K562 (cell line): ENCODE data around the gene SH3BP4. TPM values are rescaled to one million over a fixed set of nuclear protein-coding genes. Genes with fewer than 3 reads are reported as not detected.

ENCODE experiments used
- ATAC-seq: fragments of 200-7000 bp; cut with Tn5 transposase; 3 replicates; pipeline ENCODE4 v1.9.1; 2020; ENCODE audit warnings: moderate library complexity
- BruUV-seq: library from RNA; stranded (reverse); fragments of 400-500 nt; replicated peaks from 2 replicates; lab custom pipeline; 2021; lab: Mats Ljungman, UMichigan
- CTCF ChIA-PET: fragments of 300-600 bp; formaldehyde crosslinking; extraction: SDS; loops from one replicate; lab custom pipeline; 2021; ENCODE audit warnings: low intra/inter-chr PET ratio; lab: Yijun Ruan, JAX
- POLR2A ChIA-PET: fragments of 300-600, 350-650 bp; sonication (Branson Sonifier 250); formaldehyde crosslinking; extraction: SDS; loops from one replicate; lab custom pipeline; 2021; ENCODE audit warnings: antibody characterized with exemption, inconsistent platforms; lab: Yijun Ruan, JAX
- DNase-seq, 4 experiments: peaks; one replicate each; pipeline versions ENCODE4 v3.0.0 to v3.0.0-alpha.2; 2011 to 2018; ENCODE audit warnings: low spot score in 3 of 4, mixed read lengths in 3 of 4; ENCODE audit errors: extremely low read depth in 1 of 4
- FAIRE-seq: peaks from 2 replicates; lab custom pipeline; 2011; peaks lifted over from hg19 to GRCh38; lab: Jason Lieb, UNC
- H2AFZ ChIP-seq: 2 replicates; pipeline ENCODE4 v1.6.0; 2011; ENCODE audit warnings: low read depth, low read length, control low read depth, inconsistent platforms
- H3K27ac ChIP-seq: fragments of 200-600 bp; 3 replicates; pipeline ENCODE4 v1.8.0; 2011; ENCODE audit warnings: low read depth, mild to moderate bottlenecking, control low read depth, inconsistent platforms, low read length, moderate library complexity, mixed read lengths; ENCODE audit errors: extremely low read depth
- H3K27me3 ChIP-seq, 2 experiments: fragments of 300-600 bp in 1 of 2; 2 replicates in 1 of 2; 3 replicates in 1 of 2; pipeline versions ENCODE4 v1.6.0 to v1.8.0; 2011; ENCODE audit warnings: inconsistent platforms in 2 of 2, low read length in 2 of 2, mild to moderate bottlenecking in 1 of 2, mixed read lengths in 1 of 2, moderate library complexity in 1 of 2; ENCODE audit not compliant: control insufficient read depth in 2 of 2, insufficient read depth in 2 of 2
- H3K36me3 ChIP-seq: fragments of 300-600 bp; 3 replicates; pipeline ENCODE4 v1.8.0; 2011; ENCODE audit warnings: mild to moderate bottlenecking, low read length, inconsistent platforms; ENCODE audit not compliant: control insufficient read depth, insufficient read depth
- H3K4me1 ChIP-seq, 2 experiments: fragments of 200-600 bp in 1 of 2; replicated peaks in 1 of 2; 2 replicates in 1 of 2; 3 replicates in 1 of 2; pipeline versions ENCODE4 v1.5.1 to v1.8.0; 2011; ENCODE audit warnings: inconsistent platforms in 2 of 2, low read length in 2 of 2, mild to moderate bottlenecking in 1 of 2, mixed read lengths in 1 of 2, moderate library complexity in 1 of 2; ENCODE audit not compliant: control insufficient read depth in 2 of 2, insufficient read depth in 2 of 2
- H3K4me2 ChIP-seq: 2 replicates; pipeline ENCODE4 v1.6.1; 2011; ENCODE audit warnings: low read length, control low read depth, inconsistent platforms, mixed read lengths; ENCODE audit not compliant: insufficient read depth
- H3K4me3 ChIP-seq: fragments of 200-600 bp; sonication (generic), shearing (Covaris generic); 2 replicates; pipeline ENCODE4 v1.5.1; 2016; ENCODE audit warnings: control low read depth, inconsistent platforms
- H3K79me2 ChIP-seq: fragments of 200-600 bp; 3 replicates; pipeline ENCODE4 v1.8.0; 2011; ENCODE audit warnings: low read length, inconsistent platforms; ENCODE audit not compliant: control insufficient read depth, insufficient read depth
- H3K9ac ChIP-seq, 2 experiments: 2 replicates each; pipeline versions ENCODE4 v1.6.0 to v1.6.1; 2011; ENCODE audit warnings: low read depth in 2 of 2, low read length in 2 of 2, control low read depth in 1 of 2, inconsistent platforms in 1 of 2, mild to moderate bottlenecking in 1 of 2, mixed read lengths in 1 of 2; ENCODE audit not compliant: insufficient read depth in 1 of 2
- H3K9me1 ChIP-seq: one replicate; pipeline ENCODE4 v1.6.0; 2011; ENCODE audit warnings: inconsistent platforms, mild to moderate bottlenecking, low read length, moderate library complexity; ENCODE audit not compliant: control insufficient read depth, insufficient read depth
- H3K9me3 ChIP-seq: replicated peaks from 2 replicates; pipeline ENCODE4 v1.5.1; 2011; ENCODE audit warnings: low read depth, low read length, inconsistent platforms; ENCODE audit not compliant: control insufficient read depth, insufficient read depth
- H4K20me1 ChIP-seq: replicated peaks from 2 replicates; pipeline ENCODE4 v1.6.1; 2011; ENCODE audit warnings: low read length, inconsistent platforms, mixed read lengths; ENCODE audit not compliant: control insufficient read depth, insufficient read depth
- ELF1 ChIP-seq: fragments of 200-800 bp; sonication (Bioruptor generic); IDR thresholded peaks from 2 replicates; pipeline ENCODE4 v1.6.1; 2016; ENCODE audit warnings: missing genetic modification characterization, missing compliant biosample characterization
- FOXJ3 ChIP-seq: sonication (generic); formaldehyde crosslinking; IDR thresholded peaks from 2 replicates; pipeline ENCODE4 v1.4.0; 2020; ENCODE audit warnings: mild to moderate bottlenecking, missing genetic modification reagents
- HMG20A ChIP-seq: fragments of 450-650 bp; formaldehyde crosslinking; conservative IDR thresholded peaks from 2 replicates; pipeline ENCODE4 v1.4.0; 2020; ENCODE audit warnings: mild to moderate bottlenecking, mixed read lengths
- MBD2 ChIP-seq: sonication (generic); IDR thresholded peaks from 2 replicates; pipeline ENCODE4 v1.6.1; 2016; ENCODE audit warnings: low read depth, borderline replicate concordance
- NR1H2 ChIP-seq: sonication (generic); formaldehyde crosslinking; IDR thresholded peaks from 2 replicates; pipeline ENCODE4 v1.4.0; 2020; ENCODE audit warnings: mild to moderate bottlenecking, missing genetic modification reagents
- POLR3A ChIP-seq: IDR thresholded peaks from 2 replicates; pipeline ENCODE4 v1.6.1; 2011; ENCODE audit warnings: borderline replicate concordance, mild to moderate bottlenecking, moderate library complexity; ENCODE audit not compliant: insufficient read length, insufficient read depth; ENCODE audit errors: extremely low read depth
- RAD21 ChIP-seq, 2 experiments: fragments of 250-450 bp in 1 of 2; fragments of 450-650 bp in 1 of 2; sonication (Bioruptor Pico) in 1 of 2; formaldehyde crosslinking in 1 of 2; IDR thresholded peaks in 1 of 2; conservative IDR thresholded peaks in 1 of 2; 2 replicates each; pipeline versions ENCODE4 v1.4.0 to v1.8.0; 2020 to 2022; ENCODE audit warnings: mild to moderate bottlenecking in 2 of 2, moderate library complexity in 1 of 2
- RBM14 ChIP-seq: fragments of 200-400 bp; formaldehyde crosslinking; IDR thresholded peaks from 2 replicates; pipeline ENCODE4 v1.6.1; 2018; ENCODE audit warnings: low read depth, mild to moderate bottlenecking, low read length, moderate library complexity, borderline replicate concordance; ENCODE audit not compliant: insufficient read depth
- TARDBP ChIP-seq: fragments of 450-650 bp; IDR thresholded peaks from 2 replicates; pipeline ENCODE4 v1.6.1; 2016
- THRB ChIP-seq: fragments of 450-650 bp; formaldehyde crosslinking; conservative IDR thresholded peaks from 2 replicates; pipeline ENCODE4 v1.4.0; 2022; ENCODE audit warnings: mild to moderate bottlenecking, missing genetic modification characterization
- ZBTB34 ChIP-seq: fragments of 250-450 bp; sonication (Bioruptor Pico); IDR thresholded peaks from 2 replicates; pipeline ENCODE4 v1.8.0; 2021; ENCODE audit warnings: mild to moderate bottlenecking, moderate library complexity
- ZNF561 ChIP-seq: fragments of 450-650 bp; formaldehyde crosslinking; conservative IDR thresholded peaks from 2 replicates; pipeline ENCODE4 v1.4.0; 2020; ENCODE audit warnings: mild to moderate bottlenecking, moderate library complexity
- ZNF77 ChIP-seq: fragments of 250-450 bp; sonication (Bioruptor Pico); IDR thresholded peaks from 2 replicates; pipeline ENCODE4 v1.5.0; 2020
- WGBS: fragments of 100-300 bp; shearing (Covaris generic); methylation state at CpG from one replicate; pipeline ENCODE4 v1.1.6; 2016; ENCODE audit warnings: low coverage, mixed read lengths; ENCODE audit not compliant: insufficient coverage; ENCODE audit errors: missing lambda C conversion rate; 5-methylcytosine and 5-hydroxymethylcytosine counted together
- in situ Hi-C: fragments of 300-500 bp; cut with MboI; formaldehyde crosslinking; loops from 4 replicates; pipeline ENCODE4 v1.15.0; 2018; ENCODE audit warnings: inconsistent platforms, mixed read lengths
- intact Hi-C: fragments of 100-400 bp; cut with micrococcal nuclease; formaldehyde crosslinking; loops from 2 replicates; pipeline ENCODE4 v1.14.2; 2022
- polyA plus RNA-seq, 8 experiments: library from polyadenylated mRNA; depleted of rRNA in 4 of 8; stranded (reverse) in 5 of 8; unstranded in 3 of 8; fragments of >200 nt; fragmentation: Nextera tagmentation in 2 of 8; fragmentation: Illumina TruSeq in 1 of 8; extraction: Ambion mirVana in 2 of 8; extraction: Trizol in 1 of 8; gene quantifications; 2 replicates each; pipeline versions ENCODE4 v1.2.1 to v1.2.3, GENCODE V29; 2011 to 2014; ENCODE audit warnings: inconsistent platforms in 1 of 8, missing spikeins in 1 of 8
- total RNA-seq, 7 experiments: library from RNA; depleted of rRNA in 6 of 7; stranded (reverse); fragments of >200 nt in 6 of 7; fragmentation: Illumina TruSeq in 2 of 7; extraction: Trizol in 2 of 7; gene quantifications; 2 replicates each; pipeline versions ENCODE4 v1.2.1 to v1.2.3, GENCODE V29; 2011 to 2021; ENCODE audit warnings: low replicate concordance in 1 of 7

SH3BP4 gene
- total and polyA plus RNA-seq, 9 of the 15 experiments (the other 6 are each of a cell fraction or from before 2014, with no cell fraction given): 0.03 to 0.28 (median 0.27) TPM; not detected in 6

GRCh38 chr2:234905547-234906265, 46.1 kb upstream of the SH3BP4 start:
- ChIA-PET CTCF (no interaction called here), POLR2A (no interaction called here)
- TF ChIP-seq ELF1 (tag): no peak
- TF ChIP-seq RAD21 (CRISPR knock-in tag; conservative IDR thresholded peaks at IDR 0.05 in 1 of 2, IDR thresholded peaks at IDR 0.05 in 1 of 2): no peak
- FAIRE-seq (no peak), DNase-seq (no peak), ATAC-seq (no peak)
- in situ Hi-C loops: no loop called here
- H3K4me2 ChIP-seq: no peak overlapping the region
- 2% methylated on average over 10 of the region's 12 CpGs for WGBS
- H4K20me1 ChIP-seq: no peaks in the 10 kb centered on the region
- no peak overlapping the region for H2AFZ ChIP-seq
- no peaks in the 10 kb centered on the region for H3K79me2 ChIP-seq
- intact Hi-C loops: no loop called here
- H3K4me3 ChIP-seq: no peak overlapping the region
- H3K9me1 ChIP-seq: no peaks in the 10 kb centered on the region
- H3K36me3 ChIP-seq: no peaks in the 10 kb centered on the region
- H3K27me3 ChIP-seq: no peaks in the 10 kb centered on the region
- H3K4me1 ChIP-seq: no peaks in the 10 kb centered on the region
- no TSS peak for BruUV-seq
- H3K9me3 ChIP-seq: no peaks in the 10 kb centered on the region
- H3K27ac ChIP-seq: no peak overlapping the region
- no peak overlapping the region for H3K9ac ChIP-seq

- ChIA-PET CTCF (no interaction called here), POLR2A (no interaction called here)
- Histone ChIP-seq H2AFZ (no peak overlapping the region), H3K9me3 (no peaks in the 10 kb centered on the region), H3K9ac (no peak overlapping the region), H3K9me1 (no peaks in the 10 kb centered on the region), H3K4me1 (no peaks in the 10 kb centered on the region), H3K27me3 (peaks cover 0 to 6% of the 10 kb centered on the region in 2 experiments; a peak in 3 of 5 replicates), H3K4me3 (no peak overlapping the region), H3K79me2 (no peaks in the 10 kb centered on the region), H3K36me3 (no peaks in the 10 kb centered on the region), H4K20me1 (no peaks in the 10 kb centered on the region), H3K4me2 (no peak overlapping the region), H3K27ac (no peak overlapping the region)
- in situ Hi-C loops: no loop called here
- intact Hi-C loops: no loop called here
- ATAC-seq (no peak), FAIRE-seq (no peak), DNase-seq (no peak)
- 0% methylated on average over 1 of the region's 3 CpGs for WGBS
- no TSS peak for BruUV-seq
- TF ChIP-seq FOXJ3 (CRISPR knock-in tag): no peak
- no peak for TF ChIP-seq RBM14
- TF ChIP-seq TARDBP: no peak
- no peak for TF ChIP-seq ZNF77
- no peak for TF ChIP-seq ZBTB34 (CRISPR knock-in tag)
- no peak for TF ChIP-seq NR1H2 (CRISPR knock-in tag)
- no peak for TF ChIP-seq ZNF561
- TF ChIP-seq HMG20A (CRISPR knock-in tag): no peak
- TF ChIP-seq THRB: no peak
- no peak for TF ChIP-seq POLR3A
- TF ChIP-seq MBD2: no peak
Measured at GRCh38 chr2:234910186-234910679, 41.6 kb upstream of the SH3BP4 start.
